Left colon (tissue), 2 donors: ENCODE measurements around the gene DOCK4. TPM values are rescaled to one million over a fixed set of nuclear protein-coding genes. Genes with fewer than 3 reads are reported as not detected.

Source experiments
- ATAC-seq: fragments of 200-7000 bp; cut with Tn5 transposase; one replicate; pipeline ENCODE4 v1.9.1; 2020; ENCODE audit warnings: mild to moderate bottlenecking, moderate library complexity
- DNase-seq, 2 donors: peaks; one replicate each; pipeline ENCODE4 v3.0.0-alpha.2; 2020
- intact Hi-C, 2 donors: fragments of 100-400 bp; cut with DNase I in 1 of 2; cut with micrococcal nuclease in 1 of 2; formaldehyde crosslinking; loops; one replicate each; pipeline versions ENCODE4 v1.11.2 to v1.14.0; 2022; cut with DNase I, micrococcal nuclease
- total RNA-seq, 2 donors: library from RNA; stranded (reverse); fragmentation: NEBNext Ultra II Directional; extraction: Animal tissue kit (Norgen Biotek cat#: 25700); gene quantifications; one replicate each; pipeline ENCODE4 v1.2.1, GENCODE V29; 2021
- donor health status: DM: no; HTN: no; CAD: no.
- donor health status: DM: yes; HTN: yes; CAD: no.

Gene DOCK4
- total RNA-seq, 2 donors from 2014 or later, result 6.6 to 11.5 TPM

DNA sequence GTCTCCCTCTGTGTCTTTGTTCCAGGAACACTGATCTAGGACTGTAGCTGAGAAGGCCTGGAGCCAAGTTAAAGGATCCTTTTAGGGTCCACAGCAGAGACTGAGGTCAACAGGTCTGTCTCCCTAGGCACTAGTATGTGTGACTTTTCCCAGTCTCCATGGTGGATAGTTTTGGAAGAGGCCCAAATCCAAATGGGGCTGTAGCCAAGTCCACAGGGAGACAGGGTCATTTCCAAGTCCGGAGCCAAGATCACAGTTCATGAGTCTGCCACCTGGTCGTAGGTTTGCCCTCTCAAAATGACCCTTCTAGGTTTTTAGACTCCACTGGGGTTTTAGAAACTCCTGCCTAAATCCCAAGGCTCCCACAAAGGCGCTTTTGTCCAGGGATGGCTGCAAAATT is 17.1 kb upstream of the DOCK4 start:
- intact Hi-C loops, result no loop called here
- ATAC-seq, result no peak
- no peak for DNase-seq

DNA sequence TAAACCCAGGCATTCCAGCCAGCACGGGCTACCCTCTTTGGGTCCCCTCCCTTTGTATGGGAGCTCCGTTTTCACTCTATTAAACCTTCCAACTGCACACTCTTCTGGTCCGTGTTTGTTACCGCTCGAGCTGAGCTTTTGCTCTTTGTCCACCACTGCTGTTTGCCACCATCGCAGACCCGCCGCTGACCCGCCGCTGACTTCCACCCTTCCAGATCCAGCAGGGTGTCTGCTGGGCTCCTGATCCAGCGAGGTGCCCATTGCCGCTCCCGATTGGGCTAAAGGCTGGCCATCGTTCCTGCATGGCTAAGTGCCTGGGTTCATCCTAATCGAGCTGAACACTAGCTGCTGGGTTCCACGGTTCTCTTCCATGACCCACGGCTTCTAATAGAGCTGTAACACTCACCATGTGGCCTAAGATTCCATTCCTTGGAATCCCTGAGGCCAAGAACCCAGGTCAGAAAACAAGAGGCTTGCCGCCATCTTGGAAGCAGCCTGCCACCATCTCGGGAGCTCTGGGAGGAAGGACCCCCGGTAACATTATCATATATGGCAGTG is 14.8 kb upstream of the DOCK4 start:
- ATAC-seq (no peak), DNase-seq (no peak)
- intact Hi-C loops, result no loop called here

DNA sequence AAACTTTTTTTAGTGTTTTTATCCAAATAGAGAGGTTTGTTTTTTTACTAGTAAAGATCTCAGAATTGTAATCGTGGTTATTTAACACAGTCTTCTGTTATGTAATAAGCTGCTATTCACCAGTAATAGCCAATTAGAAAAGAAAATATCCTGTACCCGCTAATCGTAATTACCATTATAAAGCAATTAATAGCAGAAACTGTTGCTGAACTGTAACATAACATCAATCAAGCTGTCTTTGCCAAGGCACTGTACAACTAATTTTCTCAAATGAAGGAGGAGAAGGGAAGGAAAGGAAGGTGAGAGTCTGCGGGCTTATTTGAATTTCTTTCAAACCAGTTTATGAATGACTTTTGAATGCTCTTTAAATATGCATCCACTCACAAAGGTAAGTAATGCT is 9.6 kb upstream of the DOCK4 start:
- DNase-seq (no peak), ATAC-seq (no peak)
- intact Hi-C loops, result no loop called here

DNA sequence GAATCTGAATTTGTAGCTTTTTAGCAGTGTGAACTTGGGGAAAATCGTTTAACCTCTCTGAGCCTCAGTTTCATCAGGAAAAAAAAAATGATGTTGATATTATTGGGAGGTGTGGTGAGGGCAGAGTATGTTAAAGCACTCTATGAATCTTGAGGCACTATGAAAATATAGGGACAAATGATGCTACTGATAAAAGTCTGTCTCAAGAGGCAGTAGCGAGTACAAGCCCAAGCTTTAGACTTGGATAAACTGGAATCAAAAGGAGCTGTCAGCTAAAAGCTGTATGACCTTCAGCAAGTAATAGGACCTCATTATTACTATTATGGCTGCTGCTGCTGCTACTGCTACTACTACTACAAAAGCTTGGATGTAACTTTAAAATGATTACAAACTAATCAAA is 8.7 kb upstream of the DOCK4 start:
- ATAC-seq, result no peak
- intact Hi-C loops, result no loop called here
- no peak for DNase-seq

DNA sequence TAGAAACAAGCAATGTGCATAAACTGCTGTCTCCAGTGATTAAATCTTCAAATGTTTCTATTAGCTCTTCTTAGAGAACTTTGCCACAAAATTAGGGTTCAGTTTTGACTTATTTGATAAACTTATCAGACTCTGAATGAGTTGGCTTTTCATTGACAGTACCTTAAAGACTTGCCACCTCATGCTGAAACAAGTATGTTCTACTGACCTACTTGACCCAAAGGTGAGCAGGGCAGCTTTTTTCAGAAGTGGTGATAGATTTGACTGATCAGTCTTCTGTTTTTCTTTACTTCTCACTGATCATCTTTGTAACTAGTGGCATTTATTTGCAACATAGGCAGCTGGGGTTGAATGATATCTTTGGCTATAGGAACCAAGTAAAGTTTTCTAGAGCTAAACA is 8.1 kb upstream of the DOCK4 start:
- DNase-seq (no peak), ATAC-seq (no peak)
- intact Hi-C loops, result no loop called here

DNA sequence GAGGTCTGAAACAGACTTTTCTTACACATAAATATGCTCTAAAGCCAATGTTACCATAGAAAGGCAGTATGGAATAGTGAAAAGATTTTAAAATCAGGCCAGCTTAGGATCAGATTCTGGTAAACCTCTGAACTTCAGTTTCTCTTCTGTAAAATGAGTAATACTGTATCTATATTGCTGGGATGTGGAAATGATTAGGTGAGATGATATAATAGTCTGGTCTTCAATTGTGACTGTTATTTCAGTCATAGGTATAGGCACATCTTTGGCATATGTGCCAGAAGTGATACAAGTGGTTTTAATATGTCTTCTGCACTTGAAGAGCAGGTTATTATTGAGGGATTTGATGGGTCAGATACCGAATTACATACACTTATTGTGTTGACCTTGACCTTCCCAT is 7.5 kb upstream of the DOCK4 start:
- no peak for ATAC-seq
- no peak for DNase-seq
- intact Hi-C loops, result no loop called here

DNA sequence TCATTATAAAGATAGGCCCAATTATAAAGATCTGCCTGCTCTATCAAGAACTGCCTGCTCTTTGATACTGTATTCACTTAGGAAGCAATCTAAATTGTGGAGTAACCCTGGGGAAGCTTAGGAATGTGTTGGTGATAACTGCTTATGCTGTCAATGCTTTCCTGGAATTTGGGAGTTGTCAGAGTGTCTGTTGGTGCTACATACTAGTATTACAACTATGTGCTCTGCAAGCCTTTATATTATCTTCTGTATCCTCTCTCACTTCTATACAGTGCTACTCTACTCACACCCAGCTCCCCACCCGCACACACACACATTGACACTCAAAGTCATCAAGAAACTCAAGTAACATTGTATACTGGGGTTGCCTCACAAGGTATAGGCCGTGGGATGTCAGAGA is 6.4 kb upstream of the DOCK4 start:
- ATAC-seq, result no peak
- intact Hi-C loops, result no loop called here
- DNase-seq, result no peak

DNA sequence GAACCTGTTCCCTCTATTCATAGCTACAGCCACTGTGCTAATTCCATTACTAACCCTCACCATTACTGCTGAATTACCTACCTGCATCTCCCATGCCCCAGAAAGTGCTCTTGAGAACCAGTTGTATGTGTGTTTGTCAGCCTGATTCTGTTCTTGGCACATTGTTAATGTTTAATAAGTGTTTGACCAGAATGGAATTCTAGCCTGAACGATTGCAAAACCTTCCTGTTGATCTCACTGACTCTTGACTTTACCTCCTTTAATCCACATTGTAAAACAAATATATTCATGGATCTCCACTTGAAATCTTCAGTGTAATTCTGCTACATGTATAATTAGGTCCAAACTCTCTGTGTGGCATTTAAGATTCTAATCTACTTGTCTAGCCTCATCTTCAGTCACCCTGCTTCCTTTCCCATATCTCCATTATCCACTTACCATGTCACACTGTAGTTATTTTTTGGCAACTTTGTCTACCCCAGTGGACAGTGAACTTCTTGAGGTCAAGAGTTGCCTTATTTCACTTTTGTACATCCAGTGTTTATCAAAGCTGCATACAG is 5.2 kb upstream of the DOCK4 start:
- DNase-seq, result no peak
- intact Hi-C loops, result no loop called here
- peak; percentile 5 for ATAC-seq

DNA sequence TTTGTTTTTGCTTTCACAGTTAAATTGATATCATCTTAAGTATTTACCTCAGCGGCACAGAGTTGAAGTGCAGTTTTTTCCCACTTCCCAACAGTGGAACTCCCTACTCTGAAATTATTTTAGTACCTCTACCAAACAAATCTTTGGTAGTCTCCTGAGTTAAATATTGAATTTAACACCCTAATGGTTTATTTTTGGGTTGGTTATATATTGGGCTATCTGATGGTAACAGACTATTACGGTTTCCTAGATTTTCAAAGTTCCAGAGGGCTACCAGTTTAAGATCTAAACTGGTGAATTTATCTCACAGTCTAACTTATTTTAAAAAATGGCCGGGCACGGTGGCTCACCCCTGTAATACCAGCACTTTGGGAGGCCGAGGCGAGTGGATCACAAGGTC is 1.6 kb upstream of the DOCK4 start:
- intact Hi-C loops, result loop anchor here in 1 of 2 donors (10.0 kb wide), 2 partner anchors 187 to 727 kb away; a partner anchor contains a TSS
- DNase-seq (no peak), ATAC-seq (no peak)

DNA sequence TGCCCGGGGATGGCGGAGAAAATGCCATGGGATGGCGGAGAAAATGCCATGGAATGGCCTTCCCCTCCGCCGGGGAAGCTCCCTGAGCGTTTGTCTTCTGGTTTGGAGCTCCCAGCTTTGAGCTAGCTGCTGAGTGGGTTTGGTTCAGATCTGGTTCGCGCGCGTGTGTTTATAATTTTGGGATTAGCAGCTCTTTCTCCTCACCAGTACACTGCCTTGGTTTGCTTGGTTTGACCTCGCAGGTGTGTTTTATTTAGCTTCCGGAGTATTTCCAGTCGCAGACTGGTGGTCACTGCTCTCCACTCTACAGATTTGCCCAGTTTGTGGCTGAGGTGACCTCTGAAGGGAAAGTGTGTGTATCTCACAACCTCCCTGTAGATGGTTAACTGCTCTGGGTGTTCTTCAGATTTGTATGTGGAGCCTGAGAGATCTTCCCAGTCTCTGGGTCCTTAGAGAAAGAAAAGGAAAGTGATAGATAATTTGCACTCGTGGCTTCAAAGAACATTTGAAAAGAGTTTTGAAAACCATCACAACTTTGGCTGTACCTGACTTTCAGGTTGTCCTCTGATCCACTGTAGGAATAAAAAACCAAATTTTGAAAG is 893 bp upstream of the DOCK4 start:
- ATAC-seq (peak; percentile 2), DNase-seq (no peak)
- intact Hi-C loops, result loop anchor here in 1 of 2 donors (10.0 kb wide), 2 partner anchors 188 to 728 kb away; a partner anchor contains a TSS

DNA sequence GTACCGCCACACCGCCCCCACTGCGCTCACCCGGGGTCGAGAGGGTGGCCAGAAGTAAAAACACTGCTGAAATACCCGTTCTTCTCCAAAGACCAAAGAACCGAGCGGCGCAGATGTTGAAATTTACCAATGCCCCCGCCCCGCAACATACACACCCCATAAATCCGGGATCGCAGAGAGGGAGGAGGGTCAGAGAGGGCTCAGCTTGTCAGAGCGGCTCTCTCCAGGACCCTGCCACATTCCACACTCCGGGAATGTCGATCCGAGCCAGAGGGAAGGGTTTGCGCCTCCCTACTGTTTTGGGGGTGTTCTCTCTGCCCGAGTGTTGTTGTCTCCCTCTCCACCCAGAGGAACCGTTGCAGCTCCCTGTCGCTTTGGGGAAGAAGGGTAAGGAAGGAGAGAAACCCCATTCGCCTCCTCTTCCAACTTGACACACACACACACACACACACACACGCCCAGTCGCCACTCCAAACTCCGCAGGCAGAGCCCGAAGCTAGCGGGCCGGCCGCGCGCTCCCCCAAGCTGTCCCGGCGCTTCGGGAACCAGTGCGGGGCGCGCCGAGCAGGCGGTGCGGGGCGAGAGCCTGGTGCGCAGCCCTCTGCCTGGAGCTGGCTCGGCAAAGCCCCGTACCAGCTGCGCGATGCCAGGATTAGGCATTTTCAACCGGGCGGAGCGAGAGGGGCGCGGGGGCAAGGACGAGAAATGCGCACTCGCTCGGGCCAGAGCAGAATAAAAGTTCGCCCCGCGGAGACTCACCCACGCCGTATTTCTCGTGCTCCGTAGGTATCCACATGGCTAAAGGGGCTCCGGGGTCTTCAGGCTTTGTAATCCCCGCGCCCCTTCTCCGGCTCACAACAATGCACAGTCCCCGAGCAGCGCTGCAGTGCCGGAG is 609 bp downstream of the DOCK4 start:
- intact Hi-C loops, result loop anchor here in 1 of 2 donors (10.0 kb wide), 2 partner anchors 189 to 729 kb away; a partner anchor contains a TSS

DNA sequence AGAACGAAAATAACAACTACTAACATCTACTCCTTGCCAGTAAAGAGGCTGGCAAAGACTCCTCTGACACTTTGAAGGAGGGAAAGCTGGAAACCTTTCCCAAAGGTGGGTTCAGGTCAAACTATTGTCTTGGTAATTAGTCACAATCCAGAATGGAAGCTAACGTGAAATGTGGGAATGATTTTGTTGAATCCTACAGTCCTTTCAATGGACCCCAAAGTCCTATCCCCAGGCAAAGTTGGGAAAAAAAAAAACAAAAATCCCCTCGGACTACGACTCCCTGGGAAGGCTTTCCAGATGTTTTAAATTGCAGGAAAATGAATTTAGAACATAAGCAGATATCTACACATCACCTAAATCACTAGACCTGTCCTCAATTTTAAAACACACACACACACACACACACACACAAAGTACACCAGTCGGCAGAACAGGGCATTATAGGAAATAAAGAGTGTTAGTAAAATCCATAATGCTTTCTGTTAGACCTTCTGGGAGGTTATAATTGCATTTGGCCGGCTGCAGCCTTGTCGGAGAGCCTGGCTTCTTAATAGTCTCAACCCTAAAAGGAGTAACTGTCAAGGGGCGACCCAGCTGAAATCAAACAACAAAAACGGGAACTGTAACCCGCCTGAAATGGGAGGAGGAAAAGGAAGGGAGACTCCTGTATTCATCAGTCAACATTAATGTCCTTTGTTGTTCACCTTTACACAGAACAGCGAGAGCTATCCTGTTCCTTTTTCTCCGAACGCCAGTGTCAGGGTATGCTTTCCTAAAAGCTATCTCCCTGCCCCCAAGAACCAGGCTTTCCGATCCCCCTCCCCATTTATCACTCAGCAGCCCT is 1.5 kb downstream of the DOCK4 start:
- DNase-seq, result no peak
- intact Hi-C loops, result loop anchor here in 1 of 2 donors (10.0 kb wide), 2 partner anchors 190 to 730 kb away; a partner anchor contains a TSS
- ATAC-seq, result no peak

More for the DNA sequence above, 609 bp downstream of the DOCK4 start:
- DNase-seq (peak; percentile 69 to 75), ATAC-seq (peak; percentile 43)

DNA sequence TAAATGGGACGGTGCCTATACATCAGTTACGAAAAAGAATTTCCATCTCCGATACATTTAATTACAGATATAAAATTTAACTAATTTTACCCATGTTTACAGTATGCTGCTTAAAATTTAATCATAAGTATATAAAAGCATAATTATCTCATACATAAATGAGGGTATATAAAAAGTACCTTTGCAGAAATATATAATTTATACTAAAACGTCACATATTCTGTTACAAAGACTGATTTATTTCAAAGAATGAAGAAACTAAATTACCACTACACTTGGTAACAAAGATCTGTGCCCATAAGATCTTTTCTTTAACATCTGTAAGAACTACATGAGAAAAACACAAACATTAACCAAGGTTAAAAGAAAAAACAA is 2.8 kb downstream of the DOCK4 start:
- DNase-seq, result no peak
- intact Hi-C loops, result loop anchor here in 1 of 2 donors (10.0 kb wide), 2 partner anchors 191 to 731 kb away; a partner anchor contains a TSS
- no peak for ATAC-seq

DNA sequence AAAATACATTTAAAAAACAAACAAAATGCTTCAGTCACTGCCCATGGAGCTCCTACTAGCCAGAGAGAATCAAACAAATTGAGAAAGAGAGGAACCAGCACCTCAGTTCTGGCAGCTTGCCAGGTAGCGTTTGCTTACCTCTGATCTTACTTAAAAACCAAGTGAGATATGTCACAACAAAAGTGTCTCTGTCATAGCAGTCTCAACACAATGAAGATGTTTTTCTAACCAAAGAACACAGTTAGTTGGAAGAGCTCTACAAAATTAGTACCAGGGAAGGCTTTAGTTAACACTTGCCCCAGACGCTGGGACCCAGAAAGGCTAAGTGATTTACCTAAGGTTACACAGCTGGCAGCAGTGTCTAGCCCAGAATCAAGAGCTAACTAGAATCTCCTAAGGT is 3.4 kb downstream of the DOCK4 start:
- peak in 1 of 2 donors; percentile 46 for DNase-seq
- intact Hi-C loops, result loop anchor here in 1 of 2 donors (10.0 kb wide), 2 partner anchors 192 to 732 kb away; a partner anchor contains a TSS
- no peak for ATAC-seq

DNA sequence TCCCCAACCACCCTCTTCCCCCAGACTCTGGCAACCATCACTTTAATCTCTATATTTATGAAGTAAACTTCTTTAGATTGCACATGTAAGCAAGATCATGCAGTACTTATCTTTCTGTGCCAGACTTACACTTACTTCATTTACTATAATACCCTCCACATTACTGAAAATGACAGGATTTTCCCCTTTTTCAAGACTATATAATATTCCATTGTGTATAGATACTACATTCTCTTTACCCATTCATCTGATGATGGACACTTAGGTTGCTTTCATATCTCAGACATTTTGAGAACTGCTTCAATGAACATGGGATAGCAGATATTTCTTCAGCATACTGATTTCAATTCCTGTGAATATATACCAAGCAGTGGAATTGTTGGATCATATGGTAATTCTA is 4.4 kb downstream of the DOCK4 start:
- intact Hi-C loops, result loop anchor here in 1 of 2 donors (10.0 kb wide), 2 partner anchors 193 to 733 kb away; a partner anchor contains a TSS
- DNase-seq (no peak), ATAC-seq (no peak)

DNA sequence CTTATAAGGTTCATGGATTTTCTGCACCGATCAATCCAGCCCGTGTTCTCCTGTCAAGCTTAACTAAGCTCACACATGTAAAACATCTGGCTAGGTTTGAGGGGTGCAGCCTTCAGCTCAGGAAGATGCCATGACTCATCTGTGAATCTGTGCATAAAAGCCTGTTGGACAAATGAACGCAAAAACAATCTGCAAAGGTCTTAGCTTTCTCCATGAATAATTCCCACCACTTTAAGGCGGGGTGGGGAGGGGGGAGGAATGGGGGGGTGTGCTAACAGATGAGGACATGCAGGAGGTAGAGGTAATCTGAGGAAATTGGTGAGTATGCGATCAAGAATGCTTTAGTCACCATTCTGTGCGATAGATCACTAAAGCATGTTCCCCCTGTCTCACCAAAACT is 4.8 kb downstream of the DOCK4 start:
- intact Hi-C loops, result loop anchor here in 1 of 2 donors (10.0 kb wide), 2 partner anchors 193 to 733 kb away; a partner anchor contains a TSS
- no peak for DNase-seq
- no peak for ATAC-seq

DNA sequence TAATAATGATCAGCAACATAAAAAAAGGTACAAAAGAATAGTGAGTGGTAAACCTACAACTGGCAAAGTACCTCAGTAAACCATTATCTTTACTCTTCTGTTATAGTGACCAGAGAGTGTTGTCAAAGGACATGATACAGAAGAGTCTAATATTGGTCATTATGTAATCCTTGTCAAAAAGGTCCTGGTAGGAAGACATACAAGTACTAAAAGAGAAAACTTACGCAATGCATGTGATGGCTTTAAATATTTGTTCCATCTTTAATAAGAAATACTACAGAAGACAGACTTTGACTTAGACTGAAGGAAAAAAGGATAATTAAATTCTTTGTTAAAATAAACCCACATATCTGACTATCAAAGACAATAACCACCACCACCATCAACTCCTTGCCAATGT is 6.5 kb downstream of the DOCK4 start:
- DNase-seq (no peak), ATAC-seq (no peak)
- intact Hi-C loops, result loop anchor here in 1 of 2 donors (10.0 kb wide), 2 partner anchors 195 to 735 kb away; a partner anchor contains a TSS

DNA sequence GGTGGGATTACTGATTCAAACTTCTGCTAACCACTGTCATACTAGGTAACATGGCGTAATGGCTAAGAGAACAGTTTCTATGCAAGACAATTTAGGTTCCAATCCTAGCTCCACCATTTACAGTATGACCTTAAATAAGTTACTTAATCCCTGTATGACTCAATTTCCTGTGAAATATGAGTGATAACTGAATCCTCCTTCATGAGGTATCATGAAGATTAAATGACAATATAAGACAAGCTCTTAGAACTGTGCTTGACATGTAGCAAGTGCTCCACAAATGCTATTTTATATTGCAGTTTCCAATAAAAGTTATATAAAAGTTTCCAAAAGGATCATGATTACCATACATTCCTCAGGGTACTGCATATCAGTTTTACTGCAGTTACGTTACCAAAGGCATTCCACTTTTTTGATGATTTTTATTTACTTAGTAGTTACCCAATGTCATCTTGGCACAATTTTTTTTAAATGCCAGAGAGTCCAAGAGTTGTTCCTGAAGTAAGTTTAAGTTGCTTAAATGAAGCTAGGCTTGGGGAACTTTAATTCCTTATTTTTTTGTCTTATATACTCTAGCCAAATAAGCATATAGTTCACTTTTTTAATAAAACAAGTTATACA is 7.1 kb downstream of the DOCK4 start:
- intact Hi-C loops, result no loop called here
- no peak for ATAC-seq

More for the DNA sequence above, 7.1 kb downstream of the DOCK4 start:
- DNase-seq, result no peak
